Spleen (tissue), 7 donors: ENCODE data around the gene PRRG2.

ENCODE experiments used
- POLR2A ChIP-seq, 3 donors: fragments of 450-650 bp; IDR thresholded peaks; one replicate each; pipeline ENCODE4 v1.5.1; 2017; ENCODE audit warnings: antibody characterized with exemption in 3 of 3, mild to moderate bottlenecking in 1 of 3
- POLR2AphosphoS5 ChIP-seq, 3 donors: sonication (generic); formaldehyde crosslinking; IDR thresholded peaks; one replicate each; pipeline ENCODE4 v1.5.1; 2017; ENCODE audit warnings: antibody characterized with exemption in 3 of 3
- TF ChIP-seq, protein P1 (sequence below), 11 experiments: fragments of 200-600 bp in 7 of 11; fragments of 450-650 bp in 4 of 11; sonication (generic) in 4 of 11; IDR thresholded peaks in 8 of 11; conservative IDR thresholded peaks in 3 of 11; 1 replicate in 7 of 11; 2 replicates in 4 of 11; pipeline versions ENCODE4 v1.4.0 to v1.8.0; 2016 to 2021; ENCODE audit warnings: antibody characterized with exemption in 11 of 11, inconsistent platforms in 4 of 11, mild to moderate bottlenecking in 1 of 11
- donor health status: DM: no; HTN: no; CAD: no; lungs with moderate emphysema.
- donor health status: DM: no; HTN: no; CAD: no.
- donor health status: DM: no; HTN: no; CAD: no.

DNA sequence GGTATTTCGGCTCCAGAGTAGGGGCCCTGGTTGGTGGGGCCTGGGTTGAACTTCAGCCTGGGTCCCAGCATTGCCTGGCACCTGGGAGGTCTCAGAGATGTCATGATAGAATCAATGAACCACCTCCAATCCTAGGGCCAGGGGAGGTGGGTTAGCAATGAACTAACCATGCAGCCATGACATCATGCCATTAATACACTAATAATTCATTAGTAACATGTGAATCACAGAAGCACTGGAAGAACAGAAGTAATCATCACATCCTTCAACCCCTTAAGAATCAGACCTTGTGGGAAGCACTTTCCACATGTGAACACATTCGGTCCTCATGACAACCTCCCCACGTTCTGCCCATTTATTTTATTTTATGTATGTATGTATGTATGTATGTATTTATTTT lies 7.7 kb upstream of the PRRG2 start:
- TF ChIP-seq, protein P1, sequence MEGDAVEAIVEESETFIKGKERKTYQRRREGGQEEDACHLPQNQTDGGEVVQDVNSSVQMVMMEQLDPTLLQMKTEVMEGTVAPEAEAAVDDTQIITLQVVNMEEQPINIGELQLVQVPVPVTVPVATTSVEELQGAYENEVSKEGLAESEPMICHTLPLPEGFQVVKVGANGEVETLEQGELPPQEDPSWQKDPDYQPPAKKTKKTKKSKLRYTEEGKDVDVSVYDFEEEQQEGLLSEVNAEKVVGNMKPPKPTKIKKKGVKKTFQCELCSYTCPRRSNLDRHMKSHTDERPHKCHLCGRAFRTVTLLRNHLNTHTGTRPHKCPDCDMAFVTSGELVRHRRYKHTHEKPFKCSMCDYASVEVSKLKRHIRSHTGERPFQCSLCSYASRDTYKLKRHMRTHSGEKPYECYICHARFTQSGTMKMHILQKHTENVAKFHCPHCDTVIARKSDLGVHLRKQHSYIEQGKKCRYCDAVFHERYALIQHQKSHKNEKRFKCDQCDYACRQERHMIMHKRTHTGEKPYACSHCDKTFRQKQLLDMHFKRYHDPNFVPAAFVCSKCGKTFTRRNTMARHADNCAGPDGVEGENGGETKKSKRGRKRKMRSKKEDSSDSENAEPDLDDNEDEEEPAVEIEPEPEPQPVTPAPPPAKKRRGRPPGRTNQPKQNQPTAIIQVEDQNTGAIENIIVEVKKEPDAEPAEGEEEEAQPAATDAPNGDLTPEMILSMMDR (IDR thresholded peaks at IDR 0.05 in 8 of 11, conservative IDR thresholded peaks at IDR 0.05 in 3 of 11), result no peak
- TF ChIP-seq POLR2AphosphoS5 (IDR thresholded peaks at IDR 0.05) (no peak), POLR2A (IDR thresholded peaks at IDR 0.05) (no peak)
